ENCODE measurements around the gene SLC6A19.

SLC6A19 gene

DNA sequence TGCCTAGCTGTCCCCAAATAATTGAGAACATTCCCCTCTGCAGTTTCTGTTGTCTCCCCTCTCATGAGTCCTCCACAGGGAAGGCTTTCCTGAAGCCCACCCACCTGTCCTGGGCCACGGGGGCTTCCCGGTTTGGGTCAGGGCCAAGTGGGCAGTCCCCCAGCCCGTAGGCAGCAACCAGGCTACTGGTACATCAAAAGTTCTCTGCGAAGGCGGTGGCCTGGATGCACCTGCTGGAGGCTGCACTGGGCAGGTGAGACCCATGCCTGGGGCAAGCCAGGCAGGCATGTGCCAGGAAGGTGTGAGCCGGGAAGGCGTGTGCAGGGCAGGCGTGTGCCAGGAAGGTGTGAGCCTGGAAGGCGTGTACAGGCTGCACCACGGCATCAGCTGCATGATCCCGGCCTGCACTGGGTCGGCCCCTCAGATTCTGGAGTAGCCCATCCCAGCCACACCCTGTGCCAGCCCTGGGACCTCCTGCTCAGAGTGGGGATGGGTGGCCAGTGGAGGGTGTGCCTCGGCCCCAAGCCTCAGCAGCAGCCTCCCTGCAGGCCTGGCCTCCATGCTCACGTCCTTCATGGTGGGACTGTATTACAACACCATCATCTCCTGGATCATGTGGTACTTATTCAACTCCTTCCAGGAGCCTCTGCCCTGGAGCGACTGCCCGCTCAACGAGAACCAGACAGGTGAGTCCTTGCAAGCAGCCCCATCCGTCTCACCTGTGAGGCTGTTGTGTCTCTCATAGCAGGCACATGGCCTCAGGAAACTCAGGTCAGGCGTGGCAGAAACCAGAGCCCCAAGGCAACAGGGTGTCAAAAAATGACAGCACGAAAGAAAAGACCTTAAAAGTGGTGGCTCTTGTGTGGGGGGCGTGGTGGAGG lies 8.7 kb downstream of the SLC6A19 start:
- DNase-seq (ENCODE audit: low read depth), result no peak

DNA sequence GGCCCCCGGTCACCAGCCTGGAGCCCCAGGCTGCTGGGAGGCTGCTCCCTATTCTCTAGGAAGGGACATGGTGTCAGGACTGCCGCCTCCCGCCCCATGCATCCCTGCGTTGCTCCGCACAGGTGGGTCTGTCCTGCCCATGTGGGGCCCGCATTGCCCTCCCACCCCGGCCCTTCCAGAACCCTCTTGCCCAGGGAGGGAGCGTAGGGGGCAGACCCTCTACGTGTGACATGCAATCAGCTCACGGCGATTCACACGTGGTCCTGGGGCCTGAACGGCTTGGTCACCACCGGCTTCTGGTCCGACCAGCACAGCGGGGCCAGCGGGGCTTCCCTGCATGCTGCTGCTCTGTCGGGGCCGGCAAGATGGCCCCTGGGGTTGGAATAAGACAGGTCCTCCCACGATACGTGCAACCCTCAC lies 9.4 kb downstream of the SLC6A19 start:
- DNase-seq (ENCODE audit: low read depth), result no peak

DNA sequence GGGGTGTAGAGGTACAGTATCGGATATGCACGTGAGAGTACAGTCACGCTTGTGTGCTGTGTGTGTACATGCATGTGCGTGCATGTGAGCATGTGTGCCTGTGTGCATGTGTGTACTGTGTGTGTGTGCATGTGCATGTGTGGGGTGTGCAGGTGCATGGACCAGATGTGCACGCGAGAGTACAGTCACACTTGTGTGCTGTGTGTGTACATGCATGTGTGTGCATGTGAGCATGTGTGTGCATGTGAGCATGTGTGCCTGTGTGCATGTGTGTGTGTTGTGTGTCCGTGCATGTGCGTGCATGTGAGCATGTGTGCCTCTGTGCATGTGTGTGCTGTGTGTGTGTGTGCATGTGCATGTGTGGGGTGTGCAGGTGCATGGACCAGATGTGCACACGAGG lies 10.3 kb downstream of the SLC6A19 start:
- no peak for DNase-seq (ENCODE audit: low read depth)

DNA sequence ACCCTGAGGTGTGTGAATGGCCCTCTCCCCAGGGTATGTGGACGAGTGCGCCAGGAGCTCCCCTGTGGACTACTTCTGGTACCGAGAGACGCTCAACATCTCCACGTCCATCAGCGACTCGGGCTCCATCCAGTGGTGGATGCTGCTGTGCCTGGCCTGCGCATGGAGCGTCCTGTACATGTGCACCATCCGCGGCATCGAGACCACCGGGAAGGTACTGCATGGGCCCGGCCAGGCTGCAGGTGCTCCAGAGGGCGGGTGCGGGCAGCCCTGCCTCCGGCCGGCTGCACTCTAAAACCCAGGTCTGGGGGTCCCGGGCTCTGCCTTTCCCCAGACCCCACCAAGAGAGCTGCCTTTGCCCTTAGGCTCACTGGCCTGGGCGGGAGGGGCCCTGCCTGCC lies 10.9 kb downstream of the SLC6A19 start:
- no peak for DNase-seq (ENCODE audit: low read depth)

DNA sequence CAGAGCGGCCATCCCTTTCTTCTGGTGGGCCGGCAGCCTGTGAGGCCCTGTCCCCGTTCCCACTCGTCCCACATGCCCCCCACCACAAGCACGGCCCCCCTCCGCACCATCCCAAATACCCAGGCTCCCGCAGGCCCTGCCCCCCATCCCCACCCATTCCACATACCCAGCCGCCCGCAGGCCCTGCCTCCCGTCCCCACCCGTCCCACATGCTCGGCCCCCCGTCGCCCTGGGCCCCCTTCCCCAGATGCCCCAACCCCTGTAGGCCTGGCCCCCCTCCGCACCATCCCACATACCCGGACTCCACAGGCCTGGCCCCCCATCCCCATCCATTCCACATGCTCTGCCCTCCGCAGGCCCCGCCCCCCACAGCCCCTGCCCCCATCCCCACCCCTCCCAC lies 11.5 kb downstream of the SLC6A19 start:
- DNase-seq (ENCODE audit: low read depth), result no peak

DNA sequence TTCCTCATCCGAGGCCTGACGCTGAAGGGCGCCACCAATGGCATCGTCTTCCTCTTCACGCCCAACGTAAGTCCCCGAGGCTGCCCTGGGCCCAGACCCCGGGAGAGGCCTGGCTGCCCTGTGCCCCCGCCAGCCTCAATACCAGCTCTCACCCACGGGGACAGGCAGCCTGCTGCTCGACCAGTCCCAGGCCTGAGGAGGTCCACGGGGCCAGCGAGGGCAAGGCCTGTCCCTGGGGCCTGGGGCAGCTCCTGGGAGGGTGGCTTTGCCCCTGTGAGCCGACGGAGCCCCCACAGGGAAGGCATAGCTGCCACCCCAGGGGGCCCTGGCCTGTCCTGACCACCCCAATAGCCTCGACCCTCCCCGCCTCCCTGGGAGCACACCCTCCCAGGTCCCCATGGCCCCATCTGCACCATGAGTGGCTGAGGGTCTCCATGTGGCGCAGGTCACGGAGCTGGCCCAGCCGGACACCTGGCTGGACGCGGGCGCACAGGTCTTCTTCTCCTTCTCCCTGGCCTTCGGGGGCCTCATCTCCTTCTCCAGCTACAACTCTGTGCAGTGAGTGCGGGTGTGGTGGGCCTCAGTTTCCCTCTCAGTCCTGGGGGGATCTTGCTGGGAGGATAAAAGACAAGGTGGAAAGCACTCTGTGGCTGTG lies 12.2 kb downstream of the SLC6A19 start:
- no peak for DNase-seq (ENCODE audit: low read depth)

DNA sequence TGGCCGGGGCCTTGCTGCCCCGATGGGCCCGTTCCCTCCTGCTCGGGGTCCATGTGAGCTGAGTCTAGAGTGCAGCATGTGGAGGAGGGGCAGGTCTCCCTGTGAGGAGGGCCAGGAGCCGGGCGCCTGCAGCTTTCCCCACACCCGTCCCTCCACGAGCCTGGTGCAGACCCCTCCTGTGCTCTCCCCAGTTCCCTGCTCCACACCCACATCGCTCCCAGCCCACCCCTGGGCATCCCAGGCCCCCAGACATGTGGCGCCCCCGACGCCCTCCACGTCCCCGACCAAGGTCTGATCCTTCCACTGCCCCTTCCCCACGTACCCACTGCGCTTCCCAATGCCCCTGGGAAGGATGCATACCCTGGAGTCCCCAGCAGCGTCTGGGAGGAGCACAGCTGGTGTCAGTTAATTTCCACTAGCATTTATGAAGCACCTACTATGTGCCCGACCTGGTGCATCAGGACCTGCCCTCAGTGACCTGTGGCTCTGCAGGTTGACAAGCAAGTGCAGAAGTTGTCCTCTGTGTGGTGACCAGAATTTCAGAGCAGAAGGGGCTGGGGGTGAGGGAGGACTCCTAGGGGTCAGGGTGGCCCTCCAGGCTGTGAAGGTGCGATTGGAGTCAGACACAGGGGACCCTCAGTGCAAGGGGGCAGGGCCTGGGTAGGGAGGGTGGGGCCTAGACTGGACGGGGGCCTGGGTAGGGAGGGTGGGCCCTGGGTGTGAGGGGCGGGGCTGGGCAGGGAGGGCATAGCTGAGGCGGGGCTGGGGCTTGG lies 13.0 kb downstream of the SLC6A19 start:
- DNase-seq (ENCODE audit: low read depth), result no peak

DNA sequence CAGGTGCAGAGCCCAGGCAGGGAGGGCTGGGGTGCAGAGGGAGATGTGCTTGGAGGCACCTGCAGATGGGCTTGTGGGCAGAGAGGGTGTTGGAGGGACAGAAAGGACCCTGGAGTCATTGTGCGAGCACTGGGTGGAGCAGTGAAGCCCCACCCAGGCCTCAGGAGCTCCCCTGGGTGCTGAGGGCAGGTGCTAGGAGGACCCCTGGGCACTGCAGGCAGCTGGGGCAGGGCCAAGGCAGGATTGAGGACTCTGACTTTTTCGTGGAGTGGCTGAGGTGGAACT lies 13.5 kb downstream of the SLC6A19 start:
- DNase-seq (ENCODE audit: low read depth), result no peak

DNA sequence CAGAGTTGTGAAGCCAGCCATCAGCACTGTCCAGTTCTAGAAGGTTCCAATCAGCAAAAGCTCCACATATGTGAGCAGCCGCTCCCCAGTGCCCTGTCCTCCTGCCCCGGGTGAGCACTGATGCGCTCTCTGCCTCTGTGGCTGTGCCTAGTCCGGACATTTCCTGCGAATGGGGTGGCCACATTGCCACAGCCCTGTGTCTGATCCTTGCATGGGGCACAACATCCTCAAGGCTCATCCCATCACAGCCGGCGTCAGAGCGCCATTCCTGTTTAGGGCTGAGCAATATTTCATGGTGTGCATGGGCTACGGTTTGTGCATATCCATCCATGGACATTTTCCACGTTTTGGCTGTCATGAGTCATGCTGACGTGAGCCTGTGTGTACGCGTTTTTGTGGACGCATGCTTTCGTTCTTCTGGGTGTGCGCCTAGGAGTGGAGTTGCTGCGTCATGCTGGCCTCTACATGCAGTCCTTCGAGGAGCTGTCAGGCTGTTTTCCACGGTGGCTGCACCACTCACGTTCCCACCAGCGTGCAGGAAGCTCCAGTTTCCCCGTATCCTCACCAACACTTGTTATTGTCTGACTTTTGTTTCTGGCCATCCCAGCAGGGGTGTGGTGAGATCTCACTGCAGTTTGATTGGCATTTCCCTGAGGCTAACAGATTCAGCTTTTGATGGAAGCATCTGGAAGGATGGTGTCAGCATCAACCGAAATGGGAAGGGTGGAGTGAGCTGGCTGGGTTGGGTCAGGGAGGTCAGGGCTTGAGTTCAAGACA lies 14.1 kb downstream of the SLC6A19 start:
- no peak for DNase-seq (ENCODE audit: low read depth)

DNA sequence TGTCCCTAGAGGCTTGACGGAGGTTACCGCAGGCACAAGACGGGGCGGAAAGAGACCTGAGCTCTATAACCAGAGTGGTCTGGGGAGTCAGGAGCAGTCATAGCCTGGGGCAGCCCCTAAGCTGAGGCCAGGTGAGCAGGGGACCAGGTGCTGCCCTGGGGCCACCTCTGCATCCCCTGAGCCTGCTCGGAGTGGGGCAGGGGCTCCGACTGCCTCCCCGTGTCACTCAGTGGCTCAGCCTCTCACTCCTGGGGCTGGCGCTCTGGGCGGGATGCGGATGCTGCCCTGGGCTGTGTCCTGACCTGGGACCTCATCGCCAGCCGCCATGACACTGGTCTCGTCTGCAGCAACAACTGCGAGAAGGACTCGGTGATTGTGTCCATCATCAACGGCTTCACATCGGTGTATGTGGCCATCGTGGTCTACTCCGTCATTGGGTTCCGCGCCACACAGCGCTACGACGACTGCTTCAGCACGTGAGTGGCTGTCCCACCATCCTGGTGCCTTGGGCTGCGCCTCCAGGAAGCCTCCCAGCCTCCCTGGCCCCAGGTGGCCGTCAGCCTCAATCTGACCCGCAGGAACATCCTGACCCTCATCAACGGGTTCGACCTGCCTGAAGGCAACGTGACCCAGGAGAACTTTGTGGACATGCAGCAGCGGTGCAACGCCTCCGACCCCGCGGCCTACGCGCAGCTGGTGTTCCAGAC lies 15.0 kb downstream of the SLC6A19 start:
- DNase-seq (ENCODE audit: low read depth), result no peak

DNA sequence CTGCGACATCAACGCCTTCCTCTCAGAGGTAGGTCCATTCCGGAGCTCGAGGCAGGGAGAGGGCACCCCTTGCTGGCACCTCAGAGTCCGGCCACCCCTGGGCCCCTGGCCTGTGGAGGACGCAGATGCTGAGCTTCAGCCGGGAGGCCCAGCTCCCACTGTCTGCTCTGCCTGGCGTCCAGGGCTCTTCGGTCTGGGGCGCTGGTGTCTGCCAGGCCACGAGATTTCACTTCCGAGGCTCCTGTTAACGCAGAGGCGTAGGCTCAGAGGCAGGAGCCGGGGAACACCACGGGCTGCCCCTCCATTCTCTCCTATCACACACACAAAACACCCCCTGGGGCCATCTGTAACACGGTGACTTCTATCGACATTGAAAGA lies 15.5 kb downstream of the SLC6A19 start:
- no peak for DNase-seq (ENCODE audit: low read depth)

DNA sequence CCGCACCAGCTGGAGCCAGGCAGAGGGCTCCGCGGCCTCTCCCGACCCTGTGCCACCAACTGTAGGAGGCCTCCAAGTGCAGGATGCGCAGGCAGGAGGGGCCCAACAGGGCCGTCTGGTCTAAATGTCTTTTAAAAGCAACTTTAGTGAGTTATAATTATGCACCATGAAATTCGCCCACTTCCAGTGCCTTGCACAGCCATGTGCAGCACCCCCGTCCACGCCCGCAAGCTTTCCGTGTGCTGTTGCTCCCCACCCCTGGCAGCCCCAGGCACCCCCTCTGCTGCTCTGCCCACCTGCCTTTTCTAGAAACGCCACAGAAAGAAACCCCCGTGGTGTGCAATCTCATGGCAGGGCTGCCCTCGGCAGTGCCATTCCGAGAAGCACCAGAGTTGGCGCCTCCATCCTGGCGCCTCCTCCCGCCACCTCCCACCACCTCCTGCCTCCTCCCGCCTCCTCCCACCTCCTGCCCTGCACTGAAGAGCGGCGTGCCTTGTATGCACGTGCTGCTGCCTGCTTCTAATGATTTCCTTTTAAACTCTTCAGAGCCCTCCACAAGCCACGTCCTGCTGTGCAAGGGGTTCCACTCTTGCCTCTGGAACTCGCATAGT lies 16.3 kb downstream of the SLC6A19 start:
- DNase-seq (ENCODE audit: low read depth), result no peak

DNA sequence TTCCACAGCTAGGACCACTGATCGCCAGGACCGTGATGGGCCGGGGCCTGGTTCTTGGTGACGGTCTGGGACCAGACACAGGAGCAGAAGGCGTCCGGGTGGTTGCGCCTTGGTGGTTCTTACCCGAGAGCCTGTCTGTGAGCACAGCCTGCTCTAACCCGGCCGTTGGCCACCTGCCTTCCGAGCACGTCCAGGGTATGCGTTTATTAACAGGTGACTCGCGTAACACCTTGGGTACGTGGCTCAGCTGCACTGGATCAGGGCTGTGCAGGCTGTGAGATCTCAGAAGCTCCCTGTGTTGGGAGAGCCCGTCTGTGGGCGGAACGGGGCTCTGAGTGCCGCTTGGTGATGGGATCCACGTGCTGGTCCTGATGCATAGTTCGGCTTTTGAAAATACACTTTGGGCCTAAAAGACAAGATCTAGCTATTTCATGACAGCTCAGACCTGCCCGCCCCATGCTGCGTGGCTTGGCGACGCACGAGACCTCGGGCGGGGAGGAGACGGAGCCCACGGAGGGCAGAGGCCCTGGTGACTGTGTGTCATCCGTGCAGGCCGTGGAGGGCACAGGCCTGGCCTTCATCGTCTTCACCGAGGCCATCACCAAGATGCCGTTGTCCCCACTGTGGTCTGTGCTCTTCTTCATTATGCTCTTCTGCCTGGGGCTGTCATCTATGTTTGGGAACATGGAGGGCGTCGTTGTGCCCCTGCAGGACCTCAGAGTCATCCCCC lies 17.1 kb downstream of the SLC6A19 start:
- DNase-seq (ENCODE audit: low read depth), result no peak

DNA sequence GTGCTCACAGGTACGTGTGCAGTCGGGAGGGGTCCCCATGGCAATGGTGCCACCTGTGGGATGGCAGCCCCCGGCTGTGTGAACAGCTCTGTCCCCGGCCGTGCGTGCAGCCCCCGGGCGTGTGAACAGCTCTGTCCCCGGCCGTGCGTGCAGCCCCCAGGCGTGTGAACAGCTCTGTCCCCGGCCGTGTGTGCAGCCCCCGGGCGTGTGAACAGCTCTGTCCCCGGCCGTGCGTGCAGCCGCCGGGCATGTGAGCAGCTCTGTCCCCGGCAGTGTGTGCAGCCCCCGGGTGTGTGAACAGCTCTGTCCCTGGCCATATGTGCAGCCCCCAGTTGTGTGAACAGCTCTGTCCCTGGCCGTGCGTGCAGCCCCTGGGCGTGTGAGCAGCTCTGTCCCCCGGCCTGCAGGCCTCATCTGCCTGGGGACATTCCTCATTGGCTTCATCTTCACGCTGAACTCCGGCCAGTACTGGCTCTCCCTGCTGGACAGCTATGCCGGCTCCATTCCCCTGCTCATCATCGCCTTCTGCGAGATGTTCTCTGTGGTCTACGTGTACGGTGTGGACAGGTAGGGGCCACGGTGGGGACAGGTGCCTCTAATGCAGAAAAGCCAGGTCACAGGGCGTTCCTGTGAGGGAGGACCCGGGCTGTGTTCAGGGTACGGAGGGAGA lies 17.8 kb downstream of the SLC6A19 start:
- DNase-seq (ENCODE audit: low read depth), result no peak

DNA sequence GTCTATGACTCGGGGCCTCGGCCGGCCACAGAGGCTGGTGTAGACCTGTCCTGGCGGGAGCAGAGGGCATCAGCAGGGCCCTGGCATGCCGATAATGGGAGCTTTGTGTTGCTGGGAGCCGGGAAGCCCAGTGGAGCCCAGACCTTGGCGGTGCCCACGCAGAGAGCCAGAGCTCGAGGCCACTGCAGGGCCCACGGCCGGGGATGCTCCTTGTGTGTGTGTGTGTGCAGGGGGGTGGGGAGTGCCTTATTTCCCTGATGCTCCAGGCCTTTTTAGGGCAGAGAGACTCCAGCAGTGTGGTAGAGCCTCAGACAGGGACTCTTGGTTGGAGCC lies 18.3 kb downstream of the SLC6A19 start:
- DNase-seq (ENCODE audit: low read depth), result no peak

DNA sequence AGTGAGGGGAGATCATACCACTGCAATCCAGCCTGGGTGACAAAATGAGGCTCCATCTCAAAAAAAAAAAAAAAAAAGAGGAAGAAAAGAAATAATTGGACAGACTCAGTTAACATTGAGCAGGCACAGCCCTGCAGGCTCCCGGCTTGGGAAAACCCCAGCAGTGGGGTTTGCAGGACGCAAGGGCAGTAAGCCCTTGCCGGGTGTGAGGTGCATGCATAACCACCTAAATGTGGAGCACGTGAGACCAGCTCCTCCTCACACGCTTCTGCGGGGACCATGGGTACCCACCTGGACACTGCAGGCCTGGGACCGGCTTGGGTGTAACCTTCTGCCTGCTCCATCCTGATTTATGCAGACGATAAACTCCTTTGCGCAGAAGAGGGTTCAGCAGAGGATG lies 19.0 kb downstream of the SLC6A19 start:
- DNase-seq (ENCODE audit: low read depth), result no peak

DNA sequence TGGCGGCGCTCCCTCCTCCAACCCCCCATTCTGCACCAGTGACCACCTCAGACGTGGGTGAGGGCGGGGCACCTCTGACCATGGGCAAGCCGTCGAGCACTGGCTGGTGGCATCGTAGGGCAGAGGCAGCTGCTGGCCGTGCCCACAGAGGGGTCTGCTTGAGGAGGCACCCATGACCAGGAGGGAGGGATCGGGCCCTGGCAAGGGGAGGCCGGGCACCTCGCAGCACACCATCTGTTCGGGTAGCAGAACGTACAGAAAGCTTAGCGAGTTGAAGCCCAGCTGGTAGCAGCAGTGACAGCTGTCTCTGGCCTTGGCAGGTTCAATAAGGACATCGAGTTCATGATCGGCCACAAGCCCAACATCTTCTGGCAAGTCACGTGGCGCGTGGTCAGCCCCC lies 19.4 kb downstream of the SLC6A19 start:
- no peak for DNase-seq (ENCODE audit: low read depth)

DNA sequence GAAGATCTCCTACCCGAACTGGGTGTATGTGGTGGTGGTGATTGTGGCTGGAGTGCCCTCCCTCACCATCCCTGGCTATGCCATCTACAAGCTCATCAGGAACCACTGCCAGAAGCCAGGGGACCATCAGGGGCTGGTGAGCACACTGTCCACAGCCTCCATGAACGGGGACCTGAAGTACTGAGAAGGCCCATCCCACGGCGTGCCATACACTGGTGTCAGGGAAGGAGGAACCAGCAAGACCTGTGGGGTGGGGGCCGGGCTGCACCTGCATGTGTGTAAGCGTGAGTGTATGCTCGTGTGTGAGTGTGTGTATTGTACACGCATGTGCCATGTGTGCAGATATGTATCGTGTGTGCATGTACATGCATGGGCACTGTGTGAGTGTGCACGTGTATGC lies 20.3 kb downstream of the SLC6A19 start:
- DNase-seq (ENCODE audit: low read depth), result no peak

DNA sequence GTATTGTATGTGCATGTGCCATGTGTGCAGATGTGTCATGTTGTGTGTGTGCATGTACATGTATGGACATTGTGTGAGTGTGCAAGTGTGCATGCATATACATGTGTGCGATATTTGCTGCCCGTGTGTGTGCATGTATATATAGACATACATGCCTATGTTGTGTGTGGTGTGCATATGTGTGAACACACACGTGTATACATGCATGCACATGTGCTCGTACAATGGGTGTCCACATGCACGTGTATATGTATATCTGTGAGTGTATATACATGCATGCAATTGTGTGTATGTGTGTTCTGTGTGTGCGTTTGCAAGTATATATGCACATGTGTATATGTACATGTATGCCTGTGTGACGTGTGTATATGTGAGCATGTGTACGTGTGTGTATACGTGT lies 20.8 kb downstream of the SLC6A19 start:
- no peak for DNase-seq (ENCODE audit: low read depth)

DNA sequence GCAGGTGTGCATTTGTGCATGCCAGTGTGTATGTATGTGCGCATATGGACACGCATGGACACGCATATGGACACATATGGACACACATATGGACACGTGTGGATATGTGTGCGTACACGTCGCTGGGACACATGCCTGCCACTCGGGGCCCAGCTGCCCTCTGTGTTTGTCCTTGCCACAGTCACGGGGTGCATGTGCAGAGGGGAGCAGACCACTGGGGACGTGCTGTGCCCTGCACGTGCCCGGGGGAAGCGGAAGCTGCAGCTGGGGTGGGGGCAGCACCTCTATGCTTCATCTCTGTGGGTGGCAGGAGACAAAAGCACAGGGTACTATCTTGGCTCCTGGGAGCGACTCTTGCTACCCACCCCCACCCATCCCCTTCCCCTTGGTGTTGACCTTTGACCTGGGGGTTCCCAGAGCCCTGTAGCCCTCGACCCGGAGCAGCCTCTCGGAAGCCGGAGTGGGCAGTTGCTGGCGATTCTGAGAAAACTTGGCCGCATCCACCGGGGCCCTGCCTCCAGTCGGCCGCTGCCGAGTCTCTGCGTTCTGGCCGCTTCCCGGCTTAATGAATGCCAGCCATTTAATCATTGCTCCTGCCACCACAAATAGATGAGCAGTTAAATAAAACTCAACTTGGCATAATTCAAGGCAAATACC lies 21.4 kb downstream of the SLC6A19 start:
- DNase-seq (ENCODE audit: low read depth), result no peak

Data from non-pigmented ciliary epithelial cell (primary cell).